ENCODE data around the gene ALDH16A1. TPM values are rescaled to one million over a fixed set of nuclear protein-coding genes. Genes with fewer than 3 reads are reported as not detected.

ALDH16A1 gene
- total RNA-seq, 4 donors from 2014 or later, result 33.8 to 53.6 (median 49.1) TPM

DNA sequence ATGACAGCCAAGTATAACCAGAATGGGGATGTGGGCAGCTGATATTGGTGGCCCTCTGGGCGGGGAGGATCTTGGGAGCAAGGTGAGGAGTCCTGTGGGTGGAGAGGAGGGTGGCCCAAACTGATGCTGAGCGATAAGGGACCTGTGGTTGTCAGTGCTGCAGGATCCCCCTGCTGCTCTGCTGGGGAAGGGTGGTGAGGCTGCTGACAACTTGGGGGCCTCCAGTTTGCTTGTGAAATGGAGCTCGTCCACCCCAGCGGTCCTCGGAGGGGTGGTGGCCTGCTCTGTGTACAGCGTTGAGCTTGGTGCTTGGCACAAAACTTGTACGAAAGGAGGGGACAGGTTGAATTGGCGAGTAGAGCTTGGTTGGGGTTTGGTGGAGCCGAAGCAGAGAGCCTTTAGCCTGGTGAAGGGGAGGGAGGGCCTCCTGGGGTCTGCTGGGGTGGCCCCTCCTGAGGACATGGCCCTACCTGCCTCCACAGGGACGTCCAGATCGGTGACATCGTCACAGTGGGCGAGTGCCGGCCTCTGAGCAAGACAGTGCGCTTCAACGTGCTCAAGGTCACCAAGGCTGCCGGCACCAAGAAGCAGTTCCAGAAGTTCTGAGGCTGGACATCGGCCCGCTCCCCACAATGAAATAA is 46.1 kb downstream of the ALDH16A1 start:
- Histone ChIP-seq H3K9me3 (no peaks in the 10 kb centered on the region), H3K27ac (peak overlapping the region; percentile 79 to 94 (median 89)), H3K4me3 (peak overlapping the region; percentile 46 to 72 (median 59)), H3K27me3 (no peaks in the 10 kb centered on the region), H3K36me3 (peaks cover 0 to 30% (median 5%) of the 10 kb centered on the region in 3 donors), H3K4me1 (peaks cover 2 to 53% (median 27%) of the 10 kb centered on the region in 4 donors)
- TF ChIP-seq POLR2A (IDR thresholded peaks at IDR 0.05) (no peak), CTCF (IDR thresholded peaks at IDR 0.05) (no peak)
- DNase-seq, result no peak

GRCh38 chr19:49502866-49503581 is 50.0 kb downstream of the ALDH16A1 start:
- Histone ChIP-seq H3K36me3 (peaks cover 0 to 20% (median 3%) of the 10 kb centered on the region in 3 donors), H3K4me3 (no peak overlapping the region), H3K27ac (peak overlapping the region in 1 of 4 donors; percentile 88), H3K4me1 (peaks cover 2 to 33% (median 19%) of the 10 kb centered on the region in 4 donors), H3K9me3 (no peaks in the 10 kb centered on the region), H3K27me3 (no peaks in the 10 kb centered on the region)
- TF ChIP-seq POLR2A (IDR thresholded peaks at IDR 0.05) (no peak), CTCF (IDR thresholded peaks at IDR 0.05) (peak in 5 of 6 experiments; percentile 51 to 81 (median 76))
- DNase-seq, result peak in 1 of 3 donors; percentile 68

DNA sequence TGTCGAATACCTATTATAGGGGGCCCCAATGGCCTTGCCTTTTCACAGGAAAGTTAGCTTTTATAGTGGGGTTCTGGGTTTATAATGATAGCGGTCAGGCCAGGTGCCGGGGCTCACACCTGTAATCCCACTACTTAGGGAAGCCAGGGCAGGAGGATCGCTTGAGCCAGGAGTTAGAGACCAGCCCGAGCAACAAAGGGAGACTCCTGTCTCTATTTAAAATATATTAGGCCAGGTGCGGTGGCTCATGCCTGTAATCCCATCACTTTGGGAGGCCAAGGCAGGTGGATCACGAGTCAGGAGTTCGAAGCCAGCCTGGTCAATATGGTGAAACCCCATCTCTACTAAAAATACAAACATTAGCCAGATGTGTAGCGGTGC is 50.5 kb downstream of the ALDH16A1 start:
- no peak overlapping the region for H3K4me3 ChIP-seq
- H3K9me3 ChIP-seq, result no peaks in the 10 kb centered on the region
- H3K36me3 ChIP-seq, result peaks cover 0 to 15% (median 0%) of the 10 kb centered on the region in 3 donors
- DNase-seq, result no peak
- H3K27ac ChIP-seq, result no peak overlapping the region
- H3K27me3 ChIP-seq, result no peaks in the 10 kb centered on the region
- H3K4me1 ChIP-seq, result peaks cover 2 to 28% (median 13%) of the 10 kb centered on the region in 4 donors
- TF ChIP-seq CTCF (IDR thresholded peaks at IDR 0.05), result no peak
- TF ChIP-seq POLR2A (IDR thresholded peaks at IDR 0.05), result no peak

GRCh38 chr19:49506575-49507105 is 53.6 kb downstream of the ALDH16A1 start:
- H3K4me3 ChIP-seq, result no peak overlapping the region
- DNase-seq, result peak; percentile 76 to 90 (median 80)
- TF ChIP-seq POLR2A (IDR thresholded peaks at IDR 0.05), result no peak
- TF ChIP-seq CTCF (IDR thresholded peaks at IDR 0.05), result peak; percentile 88 to 91 (median 89)
- H3K27me3 ChIP-seq, result no peaks in the 10 kb centered on the region
- peaks cover 0 to 14% (median 1%) of the 10 kb centered on the region in 4 donors for H3K4me1 ChIP-seq
- no peaks in the 10 kb centered on the region for H3K9me3 ChIP-seq
- no peaks in the 10 kb centered on the region for H3K36me3 ChIP-seq
- H3K27ac ChIP-seq, result no peak overlapping the region

DNA sequence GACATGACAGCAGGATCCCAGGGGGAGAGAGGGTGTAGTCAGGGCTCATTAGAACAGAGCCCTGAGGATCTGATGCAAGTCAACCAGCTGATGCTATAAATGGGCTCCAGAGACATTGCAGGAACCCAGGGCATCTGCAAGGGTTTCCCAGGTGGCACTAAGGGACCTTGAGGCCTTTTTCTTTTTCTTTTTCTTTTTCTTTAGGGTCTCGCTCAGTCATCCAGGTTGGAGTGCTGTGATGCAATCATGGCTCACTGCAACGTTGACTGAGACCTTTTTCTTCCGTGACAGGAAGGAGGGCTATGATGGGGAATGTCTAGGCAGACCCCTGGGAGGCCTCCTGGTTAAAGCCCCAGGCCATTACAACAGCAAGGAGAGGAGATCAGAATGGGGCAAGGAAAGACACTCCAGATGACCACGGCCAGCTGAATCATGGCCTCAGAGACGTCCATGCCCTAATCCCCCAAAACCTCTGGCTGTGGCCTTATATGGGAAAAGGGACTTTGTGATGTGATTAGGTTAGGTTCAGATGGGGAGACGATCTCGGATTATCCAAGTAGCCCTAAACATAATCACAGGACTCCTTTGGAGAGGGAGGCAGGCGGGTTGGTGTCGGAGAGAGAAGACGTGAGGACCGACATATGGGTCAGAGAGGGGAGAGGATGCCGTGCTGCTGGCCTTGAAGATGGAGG is 54.9 kb downstream of the ALDH16A1 start:
- Histone ChIP-seq H3K9me3 (no peaks in the 10 kb centered on the region), H3K27me3 (no peaks in the 10 kb centered on the region), H3K27ac (no peak overlapping the region), H3K4me1 (peaks cover 0 to 18% (median 6%) of the 10 kb centered on the region in 4 donors), H3K4me3 (no peak overlapping the region), H3K36me3 (no peaks in the 10 kb centered on the region)
- TF ChIP-seq CTCF (IDR thresholded peaks at IDR 0.05) (no peak), POLR2A (IDR thresholded peaks at IDR 0.05) (no peak)
- DNase-seq, result no peak
